Measurements from ENCODE around the gene ZCCHC13. TPM values are rescaled to one million over a fixed set of nuclear protein-coding genes. Genes with fewer than 3 reads are reported as not detected.
"Not testable (repeated sequence)": the region's sequence is repeated elsewhere in the genome, so short reads cannot be mapped to it uniquely, and the experiment has no call there.

ZCCHC13 gene
- total RNA-seq, 1 donor: not detected

DNA sequence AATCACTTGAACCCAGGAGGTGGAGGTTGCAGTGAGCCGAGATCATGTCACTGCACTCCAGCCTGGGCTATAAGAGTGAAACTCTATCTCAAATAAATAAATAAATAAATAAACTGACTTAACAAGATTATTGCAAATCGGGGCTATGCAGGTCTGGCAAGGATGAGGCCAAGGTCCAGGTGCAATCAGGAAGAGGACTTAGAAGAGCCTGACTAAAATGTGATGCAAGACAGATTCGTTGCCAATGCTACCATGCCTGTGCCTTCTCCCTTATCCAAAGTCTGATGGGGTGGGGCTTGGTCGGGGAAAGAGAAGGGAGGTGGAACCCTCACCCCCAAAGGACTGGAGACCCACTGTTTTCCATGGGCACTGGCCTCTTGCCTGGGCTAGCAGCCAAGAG, 14.7 kb downstream of the ZCCHC13 start:
- TF ChIP-seq CTCF (IDR thresholded peaks at IDR 0.05; ENCODE audit: insufficient read depth, low read length): no peak
- no peak for DNase-seq (ENCODE audit: low read depth)
- H3K4me3 ChIP-seq (ENCODE audit: low read depth, low read length): no peak overlapping the region

DNA sequence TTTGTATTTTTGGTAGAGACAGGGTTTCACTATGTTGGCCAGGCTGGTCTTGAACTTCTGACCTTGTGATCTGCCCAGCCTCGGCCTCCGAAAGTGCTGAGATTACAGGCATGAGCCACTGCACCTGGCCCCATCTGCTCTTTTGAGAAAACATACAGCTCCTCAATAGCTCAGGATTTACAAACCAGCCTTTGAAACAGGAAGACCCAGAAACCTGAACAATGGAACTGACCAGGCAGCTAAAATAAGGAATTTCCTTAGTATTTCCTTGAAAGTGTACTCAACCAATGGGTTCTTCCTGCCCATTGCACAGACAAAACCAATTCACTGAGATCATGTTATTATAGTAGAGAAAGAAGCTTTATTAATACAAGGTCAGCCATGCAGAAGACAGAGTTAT, 15.3 kb downstream of the ZCCHC13 start:
- not testable (repeated sequence) for H3K4me3 ChIP-seq (ENCODE audit: low read depth, low read length); DNase-seq (ENCODE audit: low read depth)

GRCh38 chrX:74321191-74321590, 17.2 kb downstream of the ZCCHC13 start:
- no peak for DNase-seq (ENCODE audit: low read depth)
- H3K4me3 ChIP-seq (ENCODE audit: low read depth, low read length): no peak overlapping the region
- no peak for TF ChIP-seq CTCF (IDR thresholded peaks at IDR 0.05; ENCODE audit: insufficient read depth, low read length)

GRCh38 chrX:74324131-74324530, 20.2 kb downstream of the ZCCHC13 start:
- no peak overlapping the region for H3K4me3 ChIP-seq (ENCODE audit: low read depth, low read length)
- no peak for TF ChIP-seq CTCF (IDR thresholded peaks at IDR 0.05; ENCODE audit: insufficient read depth, low read length)
- no peak for DNase-seq (ENCODE audit: low read depth)

DNA sequence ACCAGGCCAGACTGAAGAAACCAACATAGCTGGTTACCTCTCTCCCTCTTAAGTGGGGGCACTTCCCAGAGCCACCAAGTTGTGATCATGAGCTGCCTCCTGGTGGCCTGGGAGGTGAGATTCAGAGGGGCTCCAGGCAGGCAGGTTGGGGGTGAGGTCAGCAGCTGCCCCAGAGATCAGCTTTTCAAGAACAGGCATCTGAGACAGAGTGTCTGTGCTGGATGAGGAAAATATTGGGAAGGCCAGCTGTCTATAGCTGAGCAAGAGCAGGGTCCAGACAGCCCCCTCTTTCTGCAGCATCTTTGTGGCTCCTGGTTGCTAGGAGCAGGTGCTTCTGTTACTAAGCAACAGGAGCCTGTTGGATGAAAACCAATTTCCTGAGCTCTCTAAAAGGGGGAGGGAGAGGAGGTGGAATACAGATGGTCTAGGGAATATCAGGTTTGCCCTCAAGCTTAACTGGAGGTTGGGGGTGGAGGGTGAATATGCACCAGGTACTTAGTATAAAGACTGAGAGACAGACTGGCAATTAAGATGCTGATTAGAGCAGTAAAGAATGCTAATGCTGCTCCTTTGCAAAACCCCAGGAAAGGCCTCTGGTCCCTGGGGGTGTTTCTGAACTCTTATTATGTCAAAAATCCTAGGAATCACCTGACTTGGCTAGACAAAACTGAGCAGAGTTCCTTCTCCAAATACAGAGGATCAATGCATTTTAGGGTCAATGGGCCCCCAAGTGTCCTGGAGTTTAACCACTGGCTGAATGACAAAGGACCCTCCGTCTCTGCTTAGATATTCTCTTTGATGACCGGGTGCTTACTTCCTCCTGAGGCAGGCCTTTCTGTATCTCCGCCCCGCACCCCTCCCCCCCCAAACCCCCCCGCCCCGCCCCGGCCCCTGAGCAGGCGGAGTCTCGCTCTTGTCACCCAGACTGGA, 21.4 kb downstream of the ZCCHC13 start:
- no peak overlapping the region for H3K4me3 ChIP-seq (ENCODE audit: low read depth, low read length)
- no peak for TF ChIP-seq CTCF (IDR thresholded peaks at IDR 0.05; ENCODE audit: insufficient read depth, low read length)
- no peak for DNase-seq (ENCODE audit: low read depth)

GRCh38 chrX:74338852-74339251, 34.9 kb downstream of the ZCCHC13 start:
- no peak for TF ChIP-seq CTCF (IDR thresholded peaks at IDR 0.05; ENCODE audit: insufficient read depth, low read length)
- H3K4me3 ChIP-seq (ENCODE audit: low read depth, low read length): no peak overlapping the region
- no peak for DNase-seq (ENCODE audit: low read depth)

DNA sequence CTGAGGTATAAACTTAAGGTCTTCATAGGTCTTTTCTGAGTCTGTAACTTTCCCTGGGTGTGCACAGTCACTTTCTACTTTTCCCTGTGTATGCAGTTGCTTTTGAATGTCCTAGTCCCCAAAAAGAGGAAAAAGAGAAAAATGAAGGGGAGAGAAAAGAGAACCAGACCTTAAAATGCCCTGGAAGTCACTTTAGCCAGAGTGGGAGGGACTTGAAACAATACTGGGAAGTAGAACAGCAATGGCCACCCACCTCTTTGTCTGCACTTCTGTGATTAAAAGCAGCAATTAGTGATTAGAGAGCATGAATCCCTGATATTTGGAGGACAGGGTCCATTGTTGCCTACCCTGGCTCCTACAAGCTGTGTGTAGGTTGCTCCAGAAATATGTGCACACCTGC, 36.1 kb downstream of the ZCCHC13 start:
- no peak for DNase-seq (ENCODE audit: low read depth)
- no peak for TF ChIP-seq CTCF (IDR thresholded peaks at IDR 0.05; ENCODE audit: insufficient read depth, low read length)
- no peak overlapping the region for H3K4me3 ChIP-seq (ENCODE audit: low read depth, low read length)

DNA sequence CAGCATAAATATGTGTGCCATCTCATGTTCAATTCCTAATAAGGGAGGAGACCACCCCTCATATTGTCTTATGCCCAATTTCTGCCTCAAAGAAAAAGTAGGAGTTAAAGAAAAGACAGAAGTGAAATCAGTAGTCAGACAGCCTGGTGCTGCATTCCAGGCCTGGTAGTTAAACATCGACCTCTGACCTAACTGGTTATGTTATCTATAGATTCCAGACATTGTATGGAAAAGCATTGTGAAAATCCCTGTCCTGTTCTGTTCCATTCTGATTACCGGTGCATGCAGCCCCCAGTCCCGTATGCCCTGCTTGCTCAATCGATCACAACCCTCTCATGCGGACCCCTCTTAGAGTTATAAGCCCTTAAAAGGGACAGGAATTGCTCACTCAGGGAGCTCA, 38.2 kb downstream of the ZCCHC13 start:
- H3K4me3 ChIP-seq (ENCODE audit: low read depth, low read length); DNase-seq (ENCODE audit: low read depth): not testable (repeated sequence)
